Diencephalon (tissue), 1 donor: ENCODE measurements around the gene LMX1B. TPM values are rescaled to one million over a fixed set of nuclear protein-coding genes. Genes with fewer than 3 reads are reported as not detected.

Source experiments
- total RNA-seq: library from RNA; depleted of rRNA; stranded (reverse); fragments of >200 nt; gene quantifications from one replicate; pipeline ENCODE4 v1.2.3, GENCODE V29; 2014

LMX1B gene
- total RNA-seq = 1.8 TPM

DNA sequence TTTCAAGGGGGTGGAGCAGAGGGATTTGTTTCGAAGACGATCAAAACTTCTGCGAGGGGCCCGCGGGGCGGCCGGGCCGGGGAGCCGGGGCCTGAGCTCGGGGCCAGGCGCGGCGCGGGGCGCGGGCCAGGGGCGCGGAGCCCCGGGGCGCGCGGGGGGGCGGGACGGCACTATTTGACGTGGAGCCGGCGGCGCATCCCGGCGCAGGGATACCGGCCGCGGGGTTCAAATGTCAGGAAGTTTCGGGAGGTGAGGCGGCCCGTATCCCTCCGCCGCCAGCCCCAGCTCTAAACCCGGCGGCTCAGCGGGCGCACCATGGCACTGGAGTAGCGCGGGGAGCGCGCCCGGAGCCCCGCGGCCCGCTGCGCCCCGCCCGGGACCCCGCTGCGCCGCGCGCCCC lies at the start of gene LMX1B:
TSS of gene LMX1B (plus strand) at position 278 of the 400 bp plus-strand sequence. CDS start 522 bp downstream, outside the sequence.

Other genes starting within 250 kb of the LMX1B start
- 131 TPM for gene ZBTB43, start 191.1 kb downstream of the LMX1B start, total RNA-seq
- 33.9 TPM for gene ZBTB34, start 246.7 kb downstream of the LMX1B start, total RNA-seq